HG03469 (cell line): ENCODE measurements around the gene APBB1IP.

ENCODE experiments used
- ATAC-seq: cut with Tn5 transposase; IDR thresholded peaks from one replicate; pipeline ENCODE4 v1.9.1; 2021; ENCODE audit warnings: mild to moderate bottlenecking, moderate library complexity, moderate number of reproducible peaks; ENCODE audit not compliant: unreplicated experiment

The APBB1IP gene

GRCh38 chr10:26505491-26505890, 67.3 kb downstream of the APBB1IP start:
- no peak for ATAC-seq

DNA sequence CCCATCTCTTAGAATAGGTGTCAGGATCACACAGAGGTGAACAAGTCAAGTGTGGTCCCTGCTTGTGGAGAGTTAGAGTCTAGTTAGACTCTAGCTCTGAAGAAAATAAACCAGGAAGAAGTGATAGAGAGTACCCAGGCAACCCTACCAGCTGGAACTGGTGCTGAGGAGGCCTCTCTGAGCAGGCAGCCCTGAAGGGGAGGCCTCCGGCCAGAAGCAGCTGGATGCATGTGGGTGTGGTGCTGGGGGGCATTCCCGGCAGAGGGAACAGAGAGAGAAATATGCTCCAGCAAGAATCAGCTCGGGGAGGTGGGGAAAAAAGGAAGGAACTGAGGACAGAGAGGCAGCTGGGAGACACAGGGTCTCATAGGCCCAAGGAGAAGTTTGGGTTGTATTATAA, 68.6 kb downstream of the APBB1IP start:
- no peak for ATAC-seq

- no peak for ATAC-seq
Observed at GRCh38 chr10:26507441-26507840, 69.3 kb downstream of the APBB1IP start.

DNA sequence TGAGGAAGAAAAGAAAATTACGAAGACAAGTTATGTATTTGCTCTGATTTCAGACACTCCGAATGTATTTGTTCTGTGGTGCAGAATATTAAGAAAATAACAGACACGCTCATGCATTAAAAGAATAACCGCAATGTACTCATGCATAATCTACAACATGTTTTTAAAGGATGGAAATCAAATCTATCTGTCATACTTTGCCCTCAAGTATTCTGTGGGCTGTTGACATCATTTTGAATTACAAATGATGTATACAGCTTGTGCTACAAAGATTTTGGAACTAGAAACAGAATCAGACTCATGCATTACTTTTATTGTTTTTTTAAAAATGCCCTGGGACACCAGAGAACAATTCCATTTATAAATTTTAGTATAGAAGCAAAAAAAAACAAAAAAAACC, 69.9 kb downstream of the APBB1IP start:
- no peak for ATAC-seq

DNA sequence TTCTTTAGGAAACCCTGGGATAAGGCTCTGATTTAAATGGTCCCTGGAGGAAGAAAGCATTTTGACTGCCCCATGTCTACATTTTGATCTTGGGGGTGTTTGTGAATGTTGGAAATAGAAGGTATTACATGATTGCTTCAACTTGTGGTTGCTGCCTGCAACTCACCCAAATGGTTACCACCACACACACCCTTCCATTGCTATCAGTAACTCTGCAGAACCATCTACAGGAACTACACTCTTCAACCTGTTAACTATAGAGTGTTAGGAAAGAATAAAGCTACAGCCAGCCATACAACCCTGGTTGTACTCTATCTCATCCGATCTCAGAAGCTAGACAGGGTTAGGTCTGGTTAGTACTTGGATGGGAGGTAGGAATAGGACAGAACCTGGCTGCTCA, 71.2 kb downstream of the APBB1IP start:
- ATAC-seq = no peak

DNA sequence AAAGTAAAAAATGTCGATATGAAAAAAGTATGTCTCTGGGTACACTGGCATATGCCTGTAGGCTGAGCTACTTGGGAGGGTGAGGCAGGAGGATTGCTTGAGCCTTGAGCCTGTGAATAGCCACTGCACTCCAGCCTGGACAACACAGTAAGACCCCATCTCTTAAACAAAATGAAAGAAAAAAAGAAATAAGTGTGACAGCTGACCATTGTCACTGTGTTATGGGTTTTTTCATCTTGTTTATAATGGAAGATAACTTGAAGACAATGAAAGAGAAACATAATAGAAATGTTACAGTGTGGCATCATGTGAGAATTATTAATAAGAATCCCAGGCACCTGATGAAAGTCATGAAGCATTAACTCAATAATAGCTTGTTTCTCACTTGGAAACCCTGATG, 75.0 kb downstream of the APBB1IP start:
- ATAC-seq = no peak

GRCh38 chr10:26516540-26517101, 78.5 kb downstream of the APBB1IP start:
- no peak for ATAC-seq

GRCh38 chr10:26517141-26517867, 79.2 kb downstream of the APBB1IP start:
- no peak for ATAC-seq

DNA sequence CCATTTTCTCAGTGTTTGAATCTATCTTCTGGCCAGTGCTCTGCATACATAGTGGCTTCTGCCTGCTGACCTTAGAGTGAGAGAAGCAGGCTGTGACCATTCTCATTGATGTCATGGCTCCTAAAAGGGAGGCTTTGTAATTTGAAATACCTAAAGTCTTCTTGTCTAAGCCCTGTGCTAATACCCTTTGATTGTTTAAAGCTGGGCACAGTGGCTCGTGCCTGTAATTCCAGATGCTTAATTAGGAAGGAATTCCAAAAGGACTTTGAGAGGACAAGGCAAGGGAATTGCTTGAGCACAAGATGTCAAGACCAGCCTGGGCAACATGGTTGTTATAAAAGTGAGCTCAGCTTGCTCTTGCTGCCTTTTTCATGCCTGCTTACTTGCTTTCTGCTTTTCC, 81.7 kb downstream of the APBB1IP start:
- ATAC-seq = no peak

- no peak for ATAC-seq
Observed at GRCh38 chr10:26520575-26520974, 82.4 kb downstream of the APBB1IP start.

DNA sequence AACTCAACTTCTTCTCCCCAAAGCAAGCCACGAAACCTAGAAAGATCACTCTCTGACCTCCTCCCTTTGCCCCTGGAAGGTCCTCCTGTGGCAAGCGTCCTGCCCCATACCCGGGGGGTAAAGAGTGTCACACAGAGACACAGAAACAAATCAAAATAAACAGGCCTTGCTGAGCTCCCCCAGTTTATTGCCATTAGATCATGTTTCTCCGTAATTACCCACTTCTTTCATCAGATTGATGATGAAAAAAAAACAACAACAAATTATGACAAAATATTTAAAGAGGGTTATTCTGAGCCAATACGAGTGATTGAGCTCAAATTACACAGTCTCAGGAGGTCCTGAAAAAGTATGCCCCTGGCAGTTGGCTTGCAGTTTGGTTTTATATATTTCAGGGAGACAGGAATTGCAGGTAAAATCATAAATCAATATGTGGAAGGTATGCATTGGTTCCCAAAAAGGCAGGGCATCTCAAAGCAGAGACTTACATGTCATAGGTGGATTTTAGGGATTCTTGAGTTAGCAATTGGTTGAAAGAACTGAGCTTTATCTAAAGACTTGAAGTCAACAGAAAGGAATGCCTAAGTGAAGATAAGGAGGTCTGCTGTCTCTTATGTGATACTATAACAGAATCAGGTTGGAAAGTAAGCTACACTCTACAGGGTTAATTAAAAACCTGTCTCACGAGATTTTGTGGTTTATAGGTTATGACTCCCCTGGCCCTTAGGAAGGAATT, 86.2 kb downstream of the APBB1IP start:
- no peak for ATAC-seq

DNA sequence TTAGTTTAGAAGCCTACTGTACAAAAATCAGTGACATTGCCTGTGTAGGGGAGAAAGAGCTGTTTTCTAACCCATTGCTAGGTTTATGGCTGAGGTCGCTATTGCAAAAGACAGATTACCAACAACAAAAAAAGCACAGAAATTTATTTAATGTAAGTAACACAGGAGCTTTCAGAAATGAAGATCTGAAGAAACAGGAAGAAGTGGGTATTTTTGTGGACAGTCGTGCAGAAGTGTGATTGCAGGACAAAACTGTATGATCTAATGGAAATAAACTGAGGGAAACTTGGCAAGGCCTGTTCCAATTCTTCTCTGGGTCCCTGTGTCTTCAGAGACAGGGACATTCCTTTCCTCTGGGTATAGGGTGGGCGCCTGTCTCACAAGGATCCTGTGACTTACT, 87.4 kb downstream of the APBB1IP start:
- ATAC-seq = no peak

- ATAC-seq = no peak
Observed at GRCh38 chr10:26527018-26527417, 88.9 kb downstream of the APBB1IP start.

- no peak for ATAC-seq
Observed at GRCh38 chr10:26528048-26528447, 89.9 kb downstream of the APBB1IP start.

DNA sequence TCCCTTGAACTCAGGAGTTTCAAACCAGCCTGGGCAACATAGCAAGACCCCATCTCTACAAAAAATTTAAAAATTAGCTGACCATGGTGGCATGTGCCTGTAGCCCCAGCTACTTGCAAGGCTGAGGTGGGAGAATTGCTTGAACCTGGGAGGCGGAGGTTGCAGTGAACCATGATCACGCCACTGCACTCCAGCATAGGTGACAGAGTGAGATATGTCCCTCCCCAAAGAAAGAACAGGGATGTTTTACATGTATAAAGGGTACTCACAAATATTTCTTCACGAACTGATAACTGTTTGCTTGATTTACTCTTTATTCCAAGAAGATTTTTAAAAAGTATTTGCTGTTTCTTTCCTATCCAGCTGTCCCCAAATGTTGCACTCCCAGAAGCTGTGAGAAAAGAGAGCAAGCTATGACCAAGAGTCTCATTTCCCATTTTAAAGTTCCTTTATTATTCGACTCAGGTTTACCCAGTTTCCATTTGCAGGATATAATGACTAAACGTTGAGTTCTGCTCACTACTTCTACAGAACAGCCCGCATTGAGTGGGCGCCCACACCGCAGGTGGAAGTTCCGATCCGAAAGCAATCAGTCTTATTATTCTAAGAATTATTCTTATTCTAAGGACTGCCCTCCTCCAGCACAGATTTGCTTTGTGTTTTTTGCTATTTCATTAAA, 90.7 kb downstream of the APBB1IP start:
- ATAC-seq = peak; percentile 82

GRCh38 chr10:26534384-26534783, 96.2 kb downstream of the APBB1IP start:
- no peak for ATAC-seq

GRCh38 chr10:26540601-26541000, 102.5 kb downstream of the APBB1IP start:
- ATAC-seq = no peak

DNA sequence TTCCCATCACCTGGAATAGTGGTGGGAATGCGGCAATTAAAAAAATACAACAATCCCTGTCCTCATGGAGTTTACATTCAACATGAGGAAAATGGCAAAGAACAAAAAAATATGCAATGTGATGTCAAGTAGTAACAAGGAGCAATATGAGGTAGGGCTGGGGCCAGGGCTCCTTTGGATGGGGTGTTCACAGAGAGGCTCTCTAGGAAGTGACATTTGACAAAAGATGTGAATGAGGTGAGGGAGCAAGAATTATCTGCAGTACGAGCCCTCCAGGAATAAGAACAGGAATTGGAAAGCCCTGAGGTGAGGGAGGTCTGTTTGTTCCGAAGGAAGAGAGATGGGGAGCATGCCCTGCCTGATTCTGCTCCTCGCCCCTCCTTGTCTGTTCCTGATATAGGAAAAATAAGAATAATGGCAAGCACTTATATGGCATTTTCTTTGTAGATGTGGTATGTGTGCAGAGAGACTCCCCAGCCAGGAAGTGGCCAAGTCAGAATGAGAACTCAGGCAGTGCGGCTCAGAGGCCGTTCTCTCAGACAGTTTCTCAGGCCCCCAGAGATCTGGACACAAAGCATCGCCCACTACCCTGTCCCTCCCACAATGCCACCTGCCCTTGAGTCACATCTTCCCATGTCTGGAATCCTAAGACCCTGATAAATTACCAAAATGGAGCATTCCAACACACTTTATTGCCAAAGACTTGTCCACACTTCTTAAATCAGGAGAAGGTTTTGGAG, 105.6 kb downstream of the APBB1IP start:
- ATAC-seq = peak; percentile 57

- ATAC-seq = no peak
Observed at GRCh38 chr10:26544932-26545331, 106.8 kb downstream of the APBB1IP start.

GRCh38 chr10:26550774-26551526, 112.8 kb downstream of the APBB1IP start:
- ATAC-seq = peak; percentile 50
